ENCODE data around the gene LSAMP.

The LSAMP gene

DNA sequence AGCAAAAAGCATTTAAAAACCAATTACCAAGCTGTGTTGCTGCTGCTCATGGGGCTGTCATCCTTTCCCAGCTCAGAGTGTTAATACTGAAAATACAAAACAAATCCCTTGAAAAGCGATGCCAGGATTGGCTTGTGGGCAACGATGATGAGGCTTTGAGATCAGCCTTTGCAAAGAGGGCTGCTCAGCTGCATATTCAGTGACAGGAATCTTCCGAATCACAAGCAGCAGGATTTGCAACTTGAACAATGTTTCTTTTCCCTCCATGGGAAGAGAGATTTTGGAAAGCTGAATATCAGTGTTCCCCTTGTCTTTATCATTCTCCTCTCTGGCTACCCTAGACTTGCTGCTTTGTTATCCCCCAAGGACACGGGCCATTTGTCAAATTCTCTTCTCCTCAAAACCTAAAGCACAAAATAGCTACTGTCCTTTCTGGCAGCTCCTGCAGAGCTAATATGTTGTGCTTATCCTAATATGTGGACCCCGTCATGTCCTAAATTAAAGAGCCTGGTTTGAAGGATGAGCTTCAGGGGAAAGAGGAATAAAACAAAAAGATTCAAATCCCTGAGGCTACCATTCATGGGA is 446.2 kb downstream of the LSAMP start:
- no peak for DNase-seq

GRCh38 chr3:115996420-115997108 is 448.7 kb downstream of the LSAMP start:
- DNase-seq, result no peak

DNA sequence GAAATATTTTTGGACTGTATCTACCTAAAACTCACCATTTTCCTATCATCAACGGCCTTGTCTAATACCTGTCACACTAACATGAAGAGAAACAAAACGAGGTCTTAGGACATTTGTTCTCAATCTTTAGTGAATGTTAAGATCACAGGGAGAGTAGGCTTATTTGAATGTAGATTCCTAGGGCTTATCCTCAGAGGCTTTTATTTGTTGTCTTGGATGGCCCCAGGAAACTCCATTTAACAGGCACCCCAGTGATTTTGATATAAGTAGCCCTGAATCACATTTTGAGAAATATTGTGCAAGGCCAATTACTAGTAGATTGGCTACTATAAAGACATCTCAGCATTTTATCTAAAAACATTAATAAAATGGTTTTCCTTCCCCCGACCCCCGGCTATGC is 454.6 kb downstream of the LSAMP start:
- no peak for DNase-seq

- no peak for DNase-seq
Observed at GRCh38 chr3:115989684-115990421, 455.4 kb downstream of the LSAMP start.

- DNase-seq, result no peak
Observed at GRCh38 chr3:115986555-115987207, 458.6 kb downstream of the LSAMP start.

DNA sequence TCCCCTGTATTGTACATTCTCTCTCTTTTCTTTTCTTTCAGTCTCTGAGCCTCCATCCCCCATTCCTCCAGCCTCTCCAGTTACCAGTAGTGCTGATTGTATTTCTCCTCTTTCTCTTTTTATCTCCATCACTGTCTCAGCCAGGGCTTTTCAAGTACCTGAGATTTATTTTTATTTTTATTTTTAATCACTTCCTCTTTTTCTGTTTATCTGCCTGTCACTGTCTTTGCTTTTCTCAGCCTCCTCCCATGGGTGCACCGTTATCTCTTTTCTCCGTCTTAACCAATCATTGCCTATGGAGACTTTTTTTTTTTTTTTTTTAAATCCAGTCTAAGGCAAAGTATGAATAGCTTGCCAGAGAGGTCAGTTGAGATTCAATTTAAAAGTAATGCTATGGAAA is 462.7 kb downstream of the LSAMP start:
- no peak for DNase-seq

DNA sequence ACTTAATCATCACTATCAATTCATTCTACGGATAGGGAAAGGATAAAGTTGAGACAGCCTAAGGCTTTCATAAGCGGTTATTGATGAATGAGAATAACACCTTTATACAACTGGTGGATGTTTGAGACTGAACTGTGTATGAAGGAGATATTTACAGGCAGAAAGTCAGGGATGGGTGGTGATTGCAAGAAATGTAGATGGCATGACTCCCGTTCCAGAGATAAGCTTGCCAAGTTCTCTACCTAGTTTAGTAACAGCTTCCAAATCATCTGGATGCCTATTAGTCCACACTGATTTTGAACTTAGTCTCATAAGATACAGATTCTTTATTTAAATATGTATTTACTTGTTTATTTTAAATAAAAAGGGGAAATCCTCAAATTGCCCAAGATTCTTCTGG is 463.2 kb downstream of the LSAMP start:
- DNase-seq, result no peak

DNA sequence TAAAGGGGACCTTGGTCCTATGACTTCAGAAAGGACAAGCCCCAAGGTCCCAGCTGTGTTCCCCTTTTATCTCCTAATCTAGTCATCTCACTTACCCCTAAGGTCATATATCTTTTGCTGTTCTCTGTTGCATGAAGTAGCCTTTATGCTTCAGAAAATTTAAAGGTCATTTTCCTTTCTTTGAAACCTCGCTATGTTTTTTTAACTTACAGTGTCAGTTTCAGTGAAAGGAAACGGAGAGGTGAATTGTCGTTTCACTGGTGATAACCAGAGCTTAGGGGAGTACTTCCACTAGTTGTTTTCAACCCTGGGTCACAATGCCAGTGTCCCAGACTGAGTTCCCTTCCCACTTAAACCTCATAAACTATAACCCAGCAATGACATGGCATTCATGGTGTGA is 464.6 kb downstream of the LSAMP start:
- no peak for DNase-seq

- DNase-seq, result no peak
Observed at GRCh38 chr3:115977866-115978265, 467.4 kb downstream of the LSAMP start.

GRCh38 chr3:115975796-115976195 is 469.5 kb downstream of the LSAMP start:
- DNase-seq, result no peak

- no peak for DNase-seq
Observed at GRCh38 chr3:115975353-115975752, 469.9 kb downstream of the LSAMP start.

- DNase-seq, result no peak
Observed at GRCh38 chr3:115974940-115975339, 470.3 kb downstream of the LSAMP start.

DNA sequence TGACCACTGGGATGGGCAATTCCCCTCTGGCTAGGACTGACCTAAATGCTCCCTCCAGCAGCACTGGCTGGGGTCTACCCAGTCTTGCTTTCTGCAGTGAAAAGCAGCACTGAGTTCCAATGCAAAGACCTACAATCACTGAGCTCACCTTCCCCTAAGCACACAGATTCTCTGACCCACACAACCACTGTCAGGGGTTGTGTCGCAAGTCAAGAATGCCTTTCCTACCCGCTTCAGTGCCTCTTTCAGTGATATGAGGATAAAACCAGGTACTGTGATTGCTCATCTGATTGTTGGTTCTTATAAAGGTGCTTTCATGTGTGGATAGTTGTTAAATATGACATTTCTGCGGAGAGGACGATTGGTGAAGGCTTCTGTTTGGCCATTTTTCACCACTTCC is 476.4 kb downstream of the LSAMP start:
- no peak for DNase-seq

DNA sequence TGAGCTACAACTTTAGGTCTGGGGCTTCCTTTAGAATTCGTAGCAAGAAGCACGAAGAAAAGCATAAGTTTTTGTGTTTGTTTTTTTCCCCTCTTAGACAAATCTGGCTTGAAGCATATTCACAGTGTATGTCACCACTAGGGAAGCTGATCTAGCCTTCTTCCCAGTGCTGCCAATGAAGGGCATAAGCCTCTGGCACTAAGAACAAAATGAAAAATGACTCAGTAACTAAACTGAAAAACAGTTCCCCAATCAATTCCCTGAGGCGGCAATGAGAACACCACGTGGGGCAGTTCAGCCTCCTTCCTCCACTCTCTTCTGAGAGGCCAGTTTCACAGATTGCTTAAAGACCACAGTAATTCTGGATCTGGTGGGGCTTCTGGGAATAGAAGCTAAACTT is 483.9 kb downstream of the LSAMP start:
- DNase-seq, result no peak

DNA sequence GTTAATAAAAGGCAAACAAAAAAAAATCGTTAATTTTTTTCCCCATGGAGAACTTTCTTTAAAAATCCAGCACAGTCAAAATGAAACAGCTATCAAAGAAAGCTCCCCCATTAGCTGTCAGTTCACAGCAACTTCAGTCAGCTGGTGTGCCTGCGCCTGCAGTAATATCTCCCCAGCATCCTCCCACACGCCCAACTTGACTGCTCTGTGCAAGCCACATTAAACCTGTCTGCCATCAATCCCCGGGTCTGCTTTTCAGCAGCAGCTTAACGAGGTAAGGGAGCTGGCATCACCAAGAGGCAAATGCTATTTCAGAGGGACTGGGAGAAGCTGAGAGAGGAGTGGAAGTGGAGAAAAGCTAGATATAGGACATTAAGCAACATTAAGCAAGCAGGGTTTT is 484.5 kb downstream of the LSAMP start:
- DNase-seq, result no peak

GRCh38 chr3:115958526-115958925 is 486.8 kb downstream of the LSAMP start:
- no peak for DNase-seq

DNA sequence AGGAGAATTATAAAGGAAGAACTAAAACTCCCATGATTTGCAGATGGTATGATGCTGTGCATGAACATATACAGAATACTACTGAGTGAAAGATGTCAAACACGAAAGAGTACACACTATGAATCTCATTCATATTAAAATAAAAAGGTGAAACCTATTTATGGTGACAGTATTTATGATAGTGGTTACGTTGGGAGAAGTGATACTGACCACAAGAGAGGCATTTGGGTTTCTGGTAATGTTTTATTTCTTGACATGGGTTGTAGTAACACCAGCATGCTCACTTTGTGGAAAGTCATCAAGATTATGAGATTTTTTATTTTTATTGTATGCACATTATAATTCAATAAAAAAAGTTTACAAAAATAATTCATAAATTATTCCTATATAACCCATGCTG is 498.0 kb downstream of the LSAMP start:
- no peak for DNase-seq

GRCh38 chr3:115943579-115943978 is 501.7 kb downstream of the LSAMP start:
- no peak for DNase-seq

GRCh38 chr3:115937054-115937453 is 508.2 kb downstream of the LSAMP start:
- DNase-seq, result no peak

DNA sequence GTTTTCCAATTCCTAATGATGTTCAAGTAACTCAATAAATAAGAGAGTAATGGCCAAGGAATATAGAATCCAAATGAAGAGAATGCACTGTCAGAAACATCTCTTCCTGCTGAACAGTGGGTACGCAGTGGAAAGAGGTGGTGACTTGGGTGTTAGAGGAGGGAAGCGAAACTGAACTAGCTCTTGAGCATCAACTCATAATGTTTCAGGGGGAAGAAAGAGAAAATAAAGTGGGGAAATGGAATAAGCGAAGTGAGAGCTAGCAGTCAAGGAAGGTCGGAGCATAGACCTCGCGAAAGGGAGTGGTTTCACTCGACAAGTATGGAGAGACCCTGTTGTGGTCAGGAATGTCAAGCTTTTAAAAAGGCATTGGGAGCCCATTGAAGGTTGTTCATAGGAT is 512.5 kb downstream of the LSAMP start:
- no peak for DNase-seq

DNA sequence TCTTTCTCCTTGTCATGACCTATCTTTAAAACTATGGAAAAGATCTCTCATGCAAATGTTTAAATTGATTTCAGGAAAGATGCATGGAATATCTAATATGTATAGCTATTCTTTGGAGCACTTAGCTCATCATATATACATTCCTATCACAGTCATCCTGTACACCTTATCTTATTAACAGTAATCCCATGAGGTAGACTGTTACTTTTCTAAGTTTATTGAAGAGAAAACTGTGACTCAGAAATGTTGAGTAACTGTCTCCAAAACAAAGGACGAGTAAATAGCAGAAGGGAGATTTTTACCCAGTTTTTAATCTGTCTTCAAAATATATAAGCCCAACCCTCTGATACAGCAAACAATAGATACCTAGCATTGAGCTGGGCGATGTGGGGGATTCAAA is 513.7 kb downstream of the LSAMP start:
- no peak for DNase-seq

GRCh38 chr3:115930922-115931321 is 514.4 kb downstream of the LSAMP start:
- no peak for DNase-seq

DNA sequence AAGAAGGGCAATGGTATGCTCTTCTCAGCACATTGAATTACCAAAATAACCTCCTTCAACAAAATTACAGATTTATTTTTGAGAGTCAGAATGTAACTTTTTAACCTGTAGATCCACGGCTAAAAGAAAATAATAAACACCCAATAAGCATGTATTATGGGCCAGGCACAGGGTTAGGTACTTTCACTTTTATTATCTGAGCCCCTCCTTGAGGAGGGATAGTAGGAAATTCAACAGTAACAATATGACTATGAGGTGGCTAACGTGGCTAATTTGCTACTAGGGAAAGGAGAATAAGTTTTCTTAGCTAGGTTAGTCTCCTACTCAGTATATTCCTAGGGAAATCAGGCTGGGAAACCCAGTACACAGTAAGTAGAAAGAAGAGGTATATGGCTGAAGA is 515.1 kb downstream of the LSAMP start:
- DNase-seq, result no peak

DNA sequence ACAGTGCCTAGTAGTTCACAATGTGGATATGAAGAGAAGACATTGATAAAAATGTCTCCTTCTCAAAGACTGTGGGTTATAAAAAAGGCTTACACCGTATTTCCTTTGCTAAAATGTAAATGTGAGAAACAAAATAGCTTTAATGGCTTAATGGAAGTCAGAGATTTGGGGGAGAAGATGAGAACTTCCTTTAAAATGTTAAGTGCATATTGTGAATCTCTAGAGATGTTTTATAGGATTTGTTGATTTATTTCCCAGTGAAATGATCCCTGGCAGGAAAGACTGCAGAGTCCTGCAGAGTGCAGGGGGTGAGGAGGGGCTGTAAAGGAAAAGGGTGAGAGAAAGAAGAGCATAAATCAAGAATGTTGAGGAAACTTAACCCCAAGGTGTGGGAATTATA is 516.9 kb downstream of the LSAMP start:
- DNase-seq, result no peak
